ENCODE results near the gene CFAP157. TPM values are rescaled to one million over a fixed set of nuclear protein-coding genes. Genes with fewer than 3 reads are reported as not detected.

CFAP157 gene
- total and polyA plus RNA-seq, 7 donors = 0.12 TPM; not detected in 6

DNA sequence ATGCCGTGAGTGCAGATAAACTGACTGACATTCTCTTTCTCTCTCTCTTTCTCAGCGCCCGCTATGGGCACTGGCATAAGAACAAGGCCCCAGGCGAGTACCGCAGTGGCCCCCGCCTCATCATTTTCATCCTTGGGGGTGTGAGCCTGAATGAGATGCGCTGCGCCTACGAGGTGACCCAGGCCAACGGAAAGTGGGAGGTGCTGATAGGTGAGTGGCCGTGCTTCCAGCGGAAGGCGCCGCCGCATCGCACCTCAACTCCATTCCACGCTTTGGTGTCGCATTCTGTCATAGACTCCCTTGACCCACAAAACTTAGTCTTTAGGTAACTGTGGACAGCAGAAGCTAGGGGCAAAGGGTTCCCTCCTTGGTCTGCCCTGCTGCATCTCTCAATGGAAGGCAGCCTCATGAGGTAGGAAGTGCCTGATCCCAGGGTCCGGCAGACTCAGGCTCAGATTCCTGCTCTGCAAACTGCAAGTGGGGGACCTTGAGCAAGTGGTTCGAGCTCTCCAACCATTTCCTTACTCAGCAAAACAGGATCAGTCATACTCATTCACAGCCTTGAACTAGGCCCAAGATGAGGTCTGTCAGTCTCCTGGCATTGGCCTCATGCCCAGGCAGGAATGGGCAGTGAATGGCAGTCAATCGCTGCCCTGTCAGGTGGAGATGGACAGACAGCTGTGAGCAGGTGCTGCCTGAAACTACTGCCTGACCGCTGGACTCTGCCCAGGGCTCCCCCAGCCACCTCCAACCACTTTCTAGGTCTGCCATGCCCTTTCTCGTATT is 24.2 kb upstream of the CFAP157 start:
- 91 to 95% methylated on average over 23 of the region's 23 CpGs for WGBS, 2 donors
- intact Hi-C loops (cut with DNase I) = no loop called here
- H3K27ac ChIP-seq = no peak overlapping the region
- TF ChIP-seq, protein P1, sequence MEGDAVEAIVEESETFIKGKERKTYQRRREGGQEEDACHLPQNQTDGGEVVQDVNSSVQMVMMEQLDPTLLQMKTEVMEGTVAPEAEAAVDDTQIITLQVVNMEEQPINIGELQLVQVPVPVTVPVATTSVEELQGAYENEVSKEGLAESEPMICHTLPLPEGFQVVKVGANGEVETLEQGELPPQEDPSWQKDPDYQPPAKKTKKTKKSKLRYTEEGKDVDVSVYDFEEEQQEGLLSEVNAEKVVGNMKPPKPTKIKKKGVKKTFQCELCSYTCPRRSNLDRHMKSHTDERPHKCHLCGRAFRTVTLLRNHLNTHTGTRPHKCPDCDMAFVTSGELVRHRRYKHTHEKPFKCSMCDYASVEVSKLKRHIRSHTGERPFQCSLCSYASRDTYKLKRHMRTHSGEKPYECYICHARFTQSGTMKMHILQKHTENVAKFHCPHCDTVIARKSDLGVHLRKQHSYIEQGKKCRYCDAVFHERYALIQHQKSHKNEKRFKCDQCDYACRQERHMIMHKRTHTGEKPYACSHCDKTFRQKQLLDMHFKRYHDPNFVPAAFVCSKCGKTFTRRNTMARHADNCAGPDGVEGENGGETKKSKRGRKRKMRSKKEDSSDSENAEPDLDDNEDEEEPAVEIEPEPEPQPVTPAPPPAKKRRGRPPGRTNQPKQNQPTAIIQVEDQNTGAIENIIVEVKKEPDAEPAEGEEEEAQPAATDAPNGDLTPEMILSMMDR (IDR thresholded peaks at IDR 0.05) = no peak
- TF ChIP-seq POLR2A (IDR thresholded peaks at IDR 0.05) (no peak), EP300 (IDR thresholded peaks at IDR 0.05) (no peak), POLR2AphosphoS5 (IDR thresholded peaks at IDR 0.05) (no peak)
- H3K4me1 ChIP-seq = no peaks in the 10 kb centered on the region
- peaks cover 22 to 88% (median 36%) of the 10 kb centered on the region in 4 donors for H3K36me3 ChIP-seq
- no peaks in the 10 kb centered on the region for H3K27me3 ChIP-seq
- no peaks in the 10 kb centered on the region for H3K9me3 ChIP-seq
- no peak for DNase-seq
- no peak overlapping the region for H3K4me3 ChIP-seq

DNA sequence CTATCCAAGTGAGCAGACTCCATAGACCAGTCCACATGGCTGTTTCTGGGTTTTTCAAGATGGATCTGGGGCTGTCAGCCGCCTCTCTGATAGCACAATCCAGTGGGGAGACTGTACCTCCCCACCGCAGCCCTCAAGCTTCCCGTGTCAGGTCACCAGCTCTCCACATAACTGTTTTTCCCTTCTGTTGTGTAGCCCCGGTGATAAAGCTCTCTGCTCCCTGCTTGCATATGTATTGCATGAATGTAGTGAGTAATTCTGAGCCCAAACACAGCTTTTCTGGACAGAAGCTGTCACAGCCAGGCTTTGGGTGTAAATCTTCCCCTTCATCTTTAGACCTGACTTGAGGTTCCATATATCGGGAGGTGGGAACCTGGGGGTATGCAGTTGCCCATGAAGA is 23.1 kb upstream of the CFAP157 start:
- Histone ChIP-seq H3K4me1 (no peaks in the 10 kb centered on the region), H3K27ac (no peak overlapping the region), H3K27me3 (no peaks in the 10 kb centered on the region), H3K36me3 (peaks cover 15 to 91% (median 34%) of the 10 kb centered on the region in 4 donors), H3K9me3 (no peaks in the 10 kb centered on the region), H3K4me3 (no peak overlapping the region)
- intact Hi-C loops (cut with DNase I) = no loop called here
- TF ChIP-seq, protein P1 (IDR thresholded peaks at IDR 0.05) = no peak
- TF ChIP-seq POLR2AphosphoS5 (IDR thresholded peaks at IDR 0.05) (no peak), EP300 (IDR thresholded peaks at IDR 0.05) (no peak), POLR2A (IDR thresholded peaks at IDR 0.05) (no peak)
- DNase-seq = no peak
- 92% methylated on average over 5 of the region's 5 CpGs for WGBS, 2 donors

DNA sequence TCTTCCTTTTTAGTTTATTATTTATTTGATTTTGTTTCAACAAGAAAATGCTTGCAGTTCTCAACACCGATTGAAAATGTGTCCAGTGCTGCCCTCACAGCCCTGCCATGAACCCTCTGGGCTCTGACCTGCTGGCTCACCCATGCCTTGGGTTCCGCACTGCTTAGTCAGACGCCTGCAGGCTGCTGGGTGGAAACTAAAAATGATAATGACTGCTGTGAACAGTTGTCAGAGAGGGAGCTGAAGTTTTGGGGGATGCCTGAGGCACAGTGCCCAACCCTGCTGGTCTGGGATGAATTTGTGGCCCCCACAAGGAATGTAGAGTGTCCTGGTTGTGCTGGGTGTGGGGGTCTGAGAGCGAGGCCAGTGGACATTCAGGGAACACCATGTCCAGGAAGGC is 22.2 kb upstream of the CFAP157 start:
- H3K36me3 ChIP-seq = peaks cover 10 to 92% (median 31%) of the 10 kb centered on the region in 4 donors
- intact Hi-C loops (cut with DNase I) = no loop called here
- no peaks in the 10 kb centered on the region for H3K9me3 ChIP-seq
- no peaks in the 10 kb centered on the region for H3K4me1 ChIP-seq
- H3K27me3 ChIP-seq = no peaks in the 10 kb centered on the region
- DNase-seq = no peak
- WGBS, 2 donors = 87 to 89% methylated on average over 4 of the region's 4 CpGs
- H3K4me3 ChIP-seq = no peak overlapping the region
- no peak for TF ChIP-seq POLR2A (IDR thresholded peaks at IDR 0.05)
- TF ChIP-seq, protein P1 (IDR thresholded peaks at IDR 0.05) = no peak
- TF ChIP-seq POLR2AphosphoS5 (IDR thresholded peaks at IDR 0.05) = no peak
- no peak for TF ChIP-seq EP300 (IDR thresholded peaks at IDR 0.05)
- no peak overlapping the region for H3K27ac ChIP-seq

DNA sequence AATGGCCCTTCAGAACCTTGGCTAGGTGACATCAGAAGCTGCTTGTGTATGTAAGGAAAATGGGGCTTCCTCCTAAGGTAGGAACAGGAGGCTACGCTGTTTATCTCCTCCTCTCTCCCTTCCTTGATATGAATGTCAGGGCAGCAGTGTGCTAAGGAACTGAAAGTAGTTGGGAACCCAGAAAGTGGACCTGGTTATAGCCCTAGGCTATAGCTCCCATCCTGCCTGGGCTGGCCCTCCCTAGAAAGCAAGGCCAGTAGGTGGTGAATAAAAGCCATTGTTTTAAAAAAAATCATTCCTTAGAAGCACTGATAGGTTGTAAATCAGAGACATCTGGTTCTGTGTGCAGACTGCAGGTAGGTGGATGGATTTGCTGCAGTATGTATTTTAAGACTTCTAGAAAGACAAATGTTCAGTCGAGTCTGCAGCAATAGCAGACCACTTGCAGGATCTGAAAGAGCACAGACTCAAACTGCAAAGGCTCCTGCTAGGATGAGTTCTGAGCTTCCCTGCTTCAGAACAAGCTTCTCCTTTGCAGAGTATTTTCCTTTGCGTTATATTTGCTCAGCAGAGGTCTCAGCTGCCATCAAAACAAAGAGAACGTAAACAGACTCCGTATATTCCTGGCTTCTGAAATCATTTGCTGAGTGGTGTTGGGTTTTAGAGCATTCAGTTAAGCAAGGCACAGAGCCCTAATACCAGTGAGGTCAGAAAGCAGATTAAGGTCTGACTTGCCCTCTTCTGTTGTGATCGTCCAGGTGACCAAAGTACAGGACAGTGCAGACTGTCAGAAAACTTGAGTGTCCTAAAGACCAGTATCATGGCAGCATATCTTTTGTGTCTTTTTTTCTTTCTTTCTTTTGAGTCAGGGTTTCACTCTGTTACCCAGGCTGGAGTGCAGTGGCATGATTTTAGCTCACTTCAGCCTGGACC is 20.1 kb upstream of the CFAP157 start:
- 64 to 82% methylated on average over 6 of the region's 6 CpGs for WGBS, 2 donors
- Histone ChIP-seq H3K27me3 (no peaks in the 10 kb centered on the region), H3K27ac (no peak overlapping the region), H3K9me3 (no peaks in the 10 kb centered on the region), H3K4me3 (no peak overlapping the region), H3K36me3 (peaks cover 10 to 92% (median 17%) of the 10 kb centered on the region in 4 donors), H3K4me1 (no peaks in the 10 kb centered on the region)
- DNase-seq = no peak
- TF ChIP-seq POLR2AphosphoS5 (IDR thresholded peaks at IDR 0.05) (no peak), EP300 (IDR thresholded peaks at IDR 0.05) (no peak), POLR2A (IDR thresholded peaks at IDR 0.05) (no peak)
- TF ChIP-seq, protein P1 (IDR thresholded peaks at IDR 0.05) = no peak
- intact Hi-C loops (cut with DNase I) = no loop called here
